H9 (cell line): ENCODE data around the gene SLC17A9. TPM values are rescaled to one million over a fixed set of nuclear protein-coding genes. Genes with fewer than 3 reads are reported as not detected.

Experiments
- DNase-seq: peaks from one replicate; pipeline ENCODE4 v3.0.0-alpha.2; 2017
- H2AFZ ChIP-seq: one replicate; pipeline ENCODE4 v1.6.1; 2013; ENCODE audit warnings: mild to moderate bottlenecking, low read length, control low read depth, moderate library complexity
- H2AK5ac ChIP-seq: 2 replicates; pipeline ENCODE4 v1.6.1; 2013; ENCODE audit warnings: low read length, control low read depth, mixed read lengths; ENCODE audit not compliant: insufficient read length
- H2BK120ac ChIP-seq: one replicate; pipeline ENCODE4 v1.6.1; 2013; ENCODE audit warnings: low read depth, mild to moderate bottlenecking, low read length, control low read depth, inconsistent platforms; ENCODE audit not compliant: poor library complexity, severe bottlenecking
- H2BK12ac ChIP-seq: 2 replicates; pipeline ENCODE4 v1.6.1; 2013; ENCODE audit warnings: low read length, control low read depth, mixed read lengths, low read depth; ENCODE audit not compliant: insufficient read length
- H2BK15ac ChIP-seq: 2 replicates; pipeline ENCODE4 v1.6.1; 2013; ENCODE audit warnings: low read depth, low read length, control low read depth
- H2BK20ac ChIP-seq: one replicate; pipeline ENCODE4 v1.6.1; 2013; ENCODE audit warnings: low read depth, mild to moderate bottlenecking, low read length, control low read depth, inconsistent platforms; ENCODE audit not compliant: poor library complexity, severe bottlenecking
- H2BK5ac ChIP-seq: 2 replicates; pipeline ENCODE4 v1.6.1; 2013; ENCODE audit warnings: low read length, control low read depth, mixed read lengths; ENCODE audit not compliant: insufficient read length
- H3K14ac ChIP-seq: 2 replicates; pipeline ENCODE4 v1.6.1; 2013; ENCODE audit warnings: low read length, control low read depth; ENCODE audit not compliant: insufficient read depth
- H3K18ac ChIP-seq: 2 replicates; pipeline ENCODE4 v1.6.1; 2013; ENCODE audit warnings: low read depth, mild to moderate bottlenecking, mixed read lengths, low read length, control low read depth; ENCODE audit not compliant: insufficient read length
- H3K23ac ChIP-seq: 2 replicates; pipeline ENCODE4 v1.6.1; 2013; ENCODE audit warnings: low read length, control low read depth, mixed read lengths, low read depth; ENCODE audit not compliant: insufficient read length
- H3K23me2 ChIP-seq: 2 replicates; pipeline ENCODE4 v1.6.1; 2013; ENCODE audit warnings: low read depth, mild to moderate bottlenecking, mixed read lengths, low read length, control low read depth; ENCODE audit not compliant: insufficient read length, poor library complexity, severe bottlenecking
- H3K27ac ChIP-seq: 2 replicates; pipeline ENCODE4 v1.5.1; 2013; ENCODE audit warnings: low read length, control low read depth, mixed read lengths, low read depth; ENCODE audit not compliant: insufficient read length
- H3K27me3 ChIP-seq: 2 replicates; pipeline ENCODE4 v1.6.1; 2013; ENCODE audit warnings: low read length, control low read depth, inconsistent platforms; ENCODE audit not compliant: insufficient read depth
- H3K4ac ChIP-seq: 2 replicates; pipeline ENCODE4 v1.6.1; 2013; ENCODE audit warnings: low read depth, mild to moderate bottlenecking, control low read depth, inconsistent platforms, low read length, moderate library complexity
- H3K4me1 ChIP-seq: 2 replicates; pipeline ENCODE4 v1.6.1; 2013; ENCODE audit warnings: low read length, control low read depth, inconsistent platforms; ENCODE audit not compliant: insufficient read depth
- H3K4me2 ChIP-seq: 2 replicates; pipeline ENCODE4 v1.6.1; 2013; ENCODE audit warnings: low read length, control low read depth, mixed read lengths; ENCODE audit not compliant: insufficient read length, insufficient read depth
- H3K56ac ChIP-seq: 2 replicates; pipeline ENCODE4 v1.6.1; 2013; ENCODE audit warnings: low read depth, mild to moderate bottlenecking, mixed read lengths, low read length, control low read depth; ENCODE audit not compliant: insufficient read length
- H3K79me1 ChIP-seq: 2 replicates; pipeline ENCODE4 v1.6.1; 2013; ENCODE audit warnings: low read depth, mild to moderate bottlenecking, moderate library complexity, low read length, control low read depth, inconsistent platforms; ENCODE audit not compliant: insufficient read depth, poor library complexity, severe bottlenecking
- H3K79me2 ChIP-seq: 2 replicates; pipeline ENCODE4 v1.6.1; 2013; ENCODE audit warnings: low read length, control low read depth, inconsistent platforms; ENCODE audit not compliant: insufficient read depth
- H3K9ac ChIP-seq: 2 replicates; pipeline ENCODE4 v1.6.1; 2013; ENCODE audit warnings: low read length, control low read depth, mixed read lengths; ENCODE audit not compliant: insufficient read length; ENCODE audit errors: extremely low read depth
- H3K9me3 ChIP-seq: one replicate; pipeline ENCODE4 v1.6.1; 2013; ENCODE audit warnings: low read depth, low read length, inconsistent platforms; ENCODE audit not compliant: control insufficient read depth
- H3T11ph ChIP-seq: one replicate; pipeline ENCODE4 v1.6.1; 2013; ENCODE audit warnings: mild to moderate bottlenecking, low read length, control low read depth, inconsistent platforms
- H4K20me1 ChIP-seq: one replicate; pipeline ENCODE4 v1.6.1; 2013; ENCODE audit not compliant: control insufficient read depth, insufficient read length, insufficient read depth
- H4K5ac ChIP-seq: 2 replicates; pipeline ENCODE4 v1.6.1; 2013; ENCODE audit warnings: low read depth, mild to moderate bottlenecking, mixed read lengths, low read length, control low read depth; ENCODE audit not compliant: insufficient read length
- H4K8ac ChIP-seq: replicated peaks from 2 replicates; pipeline ENCODE4 v1.6.1; 2013; ENCODE audit warnings: low read length, control low read depth, mixed read lengths, low read depth; ENCODE audit not compliant: insufficient read length
- H4K91ac ChIP-seq: 2 replicates; pipeline ENCODE4 v1.6.1; 2013; ENCODE audit warnings: low read depth, mild to moderate bottlenecking, moderate library complexity, mixed read lengths, low read length, control low read depth; ENCODE audit not compliant: insufficient read length
- H3K27ac Mint-ChIP-seq, 3 experiments: 2 replicates in 2 of 3; 3 replicates in 1 of 3; pipeline ENCODE4 v1.8.0; 2020 to 2021; ENCODE audit warnings: mixed read lengths in 3 of 3, mild to moderate bottlenecking in 1 of 3, moderate library complexity in 1 of 3
- H3K27me3 Mint-ChIP-seq: 2 replicates; pipeline ENCODE4 v1.8.0; 2021; ENCODE audit warnings: low read depth, mild to moderate bottlenecking, moderate library complexity, mixed read lengths
- H3K36me3 Mint-ChIP-seq, 3 experiments: 2 replicates in 2 of 3; 3 replicates in 1 of 3; pipeline ENCODE4 v1.8.0; 2020 to 2021; ENCODE audit warnings: low read depth in 3 of 3, mixed read lengths in 3 of 3; ENCODE audit not compliant: insufficient read depth in 1 of 3
- H3K4me1 Mint-ChIP-seq, 2 experiments: 2 replicates each; pipeline ENCODE4 v1.8.0; 2020; ENCODE audit warnings: mixed read lengths in 2 of 2
- H3K4me3 Mint-ChIP-seq, 2 experiments: 2 replicates in 1 of 2; 3 replicates in 1 of 2; pipeline ENCODE4 v1.8.0; 2020 to 2021; ENCODE audit warnings: mild to moderate bottlenecking in 2 of 2, mixed read lengths in 2 of 2, moderate library complexity in 1 of 2
- H3K9me3 Mint-ChIP-seq, 2 experiments: 2 replicates in 1 of 2; 3 replicates in 1 of 2; pipeline ENCODE4 v1.8.0; 2020; ENCODE audit warnings: mild to moderate bottlenecking in 2 of 2, mixed read lengths in 2 of 2, moderate library complexity in 1 of 2
- WGBS: extraction: QIAGEN DNeasy Blood & Tissue Kit; methylation state at CpG from one replicate; pipeline ENCODE4 v1.1.7; 2013; ENCODE audit warnings: missing lambda C conversion rate, low lambda C conversion rate, mixed read lengths; ENCODE audit not compliant: insufficient read length; ENCODE audit errors: extremely low coverage; 5-methylcytosine and 5-hydroxymethylcytosine counted together
- total RNA-seq: library from RNA; stranded (reverse); gene quantifications from 2 replicates; pipeline ENCODE4 v1.2.1, GENCODE V29; 2021
- TF ChIP-seq, protein P1 (sequence below): fragments of 200-600 bp; sonication (generic); conservative IDR thresholded peaks from 3 replicates; pipeline ENCODE4 v1.8.0; 2021; ENCODE audit warnings: antibody characterized with exemption, mild to moderate bottlenecking

The SLC17A9 gene
- total RNA-seq, 1 experiment from 2014 or later = 20.9 TPM

DNA sequence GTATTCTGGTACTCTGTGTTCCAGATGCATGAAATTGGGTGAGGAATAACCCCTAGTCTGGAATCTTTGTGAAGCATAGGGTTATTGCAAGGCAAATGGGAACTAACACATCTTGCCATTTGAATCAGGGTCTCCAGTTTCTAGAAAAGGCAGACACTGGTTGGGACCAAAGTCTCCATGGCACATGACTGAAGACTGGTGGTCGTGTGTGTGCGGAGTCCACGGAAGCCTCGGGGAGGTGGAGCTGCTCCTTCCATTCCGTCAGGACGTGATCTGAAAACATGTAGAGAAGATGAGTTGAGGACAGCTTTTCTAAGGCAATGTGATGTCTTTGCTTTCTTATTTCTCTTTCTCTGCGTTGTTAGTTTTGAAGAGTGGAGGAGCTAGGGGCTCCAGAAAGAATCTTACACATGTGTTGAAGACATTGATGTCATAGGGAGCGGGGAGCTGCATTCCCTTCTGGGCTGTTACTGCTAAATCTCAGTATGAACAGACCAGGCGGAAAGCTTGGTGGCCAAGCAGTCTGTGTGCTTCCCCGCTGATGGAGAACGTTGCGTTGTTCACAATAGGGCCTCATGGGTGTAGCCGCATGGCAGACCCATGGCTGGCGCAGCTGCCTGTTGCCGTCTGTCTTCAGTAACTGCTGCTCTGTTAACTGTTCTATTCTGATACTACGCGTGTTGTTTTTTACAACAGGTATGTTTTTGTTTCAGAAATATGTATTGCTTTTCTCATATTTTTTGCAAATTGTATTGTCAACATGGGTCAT, 4.8 kb upstream of the SLC17A9 start:
- no peaks in the 10 kb centered on the region for H3K9me3 Mint-ChIP-seq
- no peak overlapping the region for H3K27ac Mint-ChIP-seq
- Histone ChIP-seq H3T11ph (no peak overlapping the region), H3K23me2 (peaks cover 6% of the 10 kb centered on the region), H3K9me3 (no peaks in the 10 kb centered on the region), H4K91ac (no peak overlapping the region), H3K4me2 (no peak overlapping the region), H3K4me1 (no peaks in the 10 kb centered on the region; the same call in 1 of the 2 replicates), H2BK120ac (no peak overlapping the region), H2BK5ac (no peak overlapping the region), H4K8ac (no peak overlapping the region), H3K27me3 (no peaks in the 10 kb centered on the region), H3K18ac (no peak overlapping the region), H4K20me1 (no peaks in the 10 kb centered on the region), H2BK12ac (no peak overlapping the region), H3K4ac (no peak overlapping the region), H2BK20ac (no peak overlapping the region), H2AFZ (no peak overlapping the region), H3K79me1 (no peaks in the 10 kb centered on the region), H3K14ac (no peak overlapping the region), H3K9ac (no peak overlapping the region), H2AK5ac (no peak overlapping the region), H3K27ac (no peak overlapping the region), H3K56ac (no peak overlapping the region), H4K5ac (no peak overlapping the region), H3K23ac (no peak overlapping the region), H3K79me2 (no peaks in the 10 kb centered on the region; the same call in 1 of the 2 replicates), H2BK15ac (no peak overlapping the region)
- H3K4me1 Mint-ChIP-seq = peaks cover 3 to 5% of the 10 kb centered on the region in 2 experiments
- peaks cover 43 to 81% (median 74%) of the 10 kb centered on the region in 3 experiments; a peak in 6 of 7 replicates for H3K36me3 Mint-ChIP-seq
- H3K27me3 Mint-ChIP-seq = no peaks in the 10 kb centered on the region
- TF ChIP-seq, protein P1, sequence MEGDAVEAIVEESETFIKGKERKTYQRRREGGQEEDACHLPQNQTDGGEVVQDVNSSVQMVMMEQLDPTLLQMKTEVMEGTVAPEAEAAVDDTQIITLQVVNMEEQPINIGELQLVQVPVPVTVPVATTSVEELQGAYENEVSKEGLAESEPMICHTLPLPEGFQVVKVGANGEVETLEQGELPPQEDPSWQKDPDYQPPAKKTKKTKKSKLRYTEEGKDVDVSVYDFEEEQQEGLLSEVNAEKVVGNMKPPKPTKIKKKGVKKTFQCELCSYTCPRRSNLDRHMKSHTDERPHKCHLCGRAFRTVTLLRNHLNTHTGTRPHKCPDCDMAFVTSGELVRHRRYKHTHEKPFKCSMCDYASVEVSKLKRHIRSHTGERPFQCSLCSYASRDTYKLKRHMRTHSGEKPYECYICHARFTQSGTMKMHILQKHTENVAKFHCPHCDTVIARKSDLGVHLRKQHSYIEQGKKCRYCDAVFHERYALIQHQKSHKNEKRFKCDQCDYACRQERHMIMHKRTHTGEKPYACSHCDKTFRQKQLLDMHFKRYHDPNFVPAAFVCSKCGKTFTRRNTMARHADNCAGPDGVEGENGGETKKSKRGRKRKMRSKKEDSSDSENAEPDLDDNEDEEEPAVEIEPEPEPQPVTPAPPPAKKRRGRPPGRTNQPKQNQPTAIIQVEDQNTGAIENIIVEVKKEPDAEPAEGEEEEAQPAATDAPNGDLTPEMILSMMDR = no peak
- WGBS = no CpG with 5 or more reads among the region's 17 CpGs
- H3K4me3 Mint-ChIP-seq = no peak overlapping the region
- no peak for DNase-seq
